IMR-90 (cell line): ENCODE measurements around the gene MLLT3. TPM values are rescaled to one million over a fixed set of nuclear protein-coding genes. Genes with fewer than 3 reads are reported as not detected.
A peak's percentile ranks its signal among the peaks of the same experiment; 100 is the strongest.

Source experiments
- ATAC-seq: fragments of 200-7000 bp; cut with Tn5 transposase; 2 replicates; pipeline ENCODE4 v1.9.1; 2020; ENCODE audit warnings: low read depth, mild to moderate bottlenecking, moderate library complexity
- BruUV-seq: library from RNA; stranded (reverse); fragments of 400-500 nt; replicated peaks from 2 replicates; lab custom pipeline; 2021; lab: Mats Ljungman, UMichigan
- CTCF ChIA-PET: fragments of 300-600 bp; formaldehyde crosslinking; extraction: SDS; loops from one replicate; lab custom pipeline; 2021; ENCODE audit warnings: antibody characterized with exemption; lab: Yijun Ruan, JAX
- POLR2A ChIA-PET: fragments of 300-600 bp; sonication (Branson Sonifier 250); formaldehyde crosslinking; loops from one replicate; lab custom pipeline; 2022; ENCODE audit warnings: antibody characterized with exemption; ENCODE audit not compliant: unreplicated experiment; lab: Charles Lee
- DNase-seq: peaks from one replicate; pipeline ENCODE4 v3.0.0; 2013
- H2AFZ ChIP-seq: replicated peaks from 2 replicates; pipeline ENCODE3; 2013; ENCODE audit warnings: low read length, mild to moderate bottlenecking; ENCODE audit not compliant: poor library complexity
- H2AK5ac ChIP-seq: 2 replicates; pipeline ENCODE4 v1.6.1; 2013; ENCODE audit warnings: low read depth, low read length, inconsistent platforms
- H2AK9ac ChIP-seq: replicated peaks from 2 replicates; pipeline ENCODE3; 2013; ENCODE audit warnings: mild to moderate bottlenecking, low read depth, low read length, moderate library complexity; ENCODE audit not compliant: poor library complexity
- H2BK120ac ChIP-seq: 2 replicates; pipeline ENCODE4 v1.6.1; 2013; ENCODE audit warnings: low read depth, low read length, inconsistent platforms
- H2BK15ac ChIP-seq: 3 replicates; pipeline ENCODE4 v1.6.1; 2013; ENCODE audit warnings: low read depth, low read length, inconsistent platforms
- H2BK20ac ChIP-seq: 2 replicates; pipeline ENCODE4 v1.6.1; 2013; ENCODE audit warnings: low read depth, mild to moderate bottlenecking, inconsistent platforms, low read length, moderate library complexity
- H2BK5ac ChIP-seq: 2 replicates; pipeline ENCODE4 v1.6.1; 2013; ENCODE audit warnings: mild to moderate bottlenecking, low read depth, low read length, inconsistent platforms; ENCODE audit not compliant: poor library complexity, severe bottlenecking
- H3K14ac ChIP-seq: replicated peaks from 2 replicates; pipeline ENCODE4 v1.6.1; 2013; ENCODE audit warnings: low read depth, low read length, inconsistent platforms
- H3K18ac ChIP-seq: 2 replicates; pipeline ENCODE4 v1.6.1; 2013; ENCODE audit warnings: low read depth, low read length, control low read depth
- H3K23ac ChIP-seq: 2 replicates; pipeline ENCODE4 v1.6.1; 2013; ENCODE audit warnings: low read depth, low read length, inconsistent platforms
- H3K27ac ChIP-seq: 2 replicates; pipeline ENCODE4 v1.5.1; 2013; ENCODE audit warnings: mild to moderate bottlenecking, control low read depth, low read length; ENCODE audit not compliant: insufficient read depth
- H3K27me3 ChIP-seq: 2 replicates; pipeline ENCODE4 v1.6.1; 2013; ENCODE audit warnings: low read length; ENCODE audit not compliant: control insufficient read depth, insufficient read depth
- H3K36me3 ChIP-seq: 2 replicates; pipeline ENCODE4 v1.6.1; 2013; ENCODE audit warnings: low read length, mixed read lengths; ENCODE audit not compliant: control insufficient read depth, insufficient read depth
- H3K4ac ChIP-seq: 2 replicates; pipeline ENCODE4 v1.6.1; 2013; ENCODE audit warnings: low read depth, low read length, inconsistent platforms
- H3K4me1 ChIP-seq: 2 replicates; pipeline ENCODE4 v1.6.1; 2013; ENCODE audit warnings: low read length, mixed read lengths; ENCODE audit not compliant: control insufficient read depth, insufficient read depth
- H3K4me2 ChIP-seq: 2 replicates; pipeline ENCODE4 v1.6.1; 2013; ENCODE audit warnings: low read depth, mild to moderate bottlenecking, control low read depth, low read length, moderate library complexity
- H3K4me3 ChIP-seq: 2 replicates; pipeline ENCODE4 v1.5.1; 2013; ENCODE audit warnings: low read depth, mild to moderate bottlenecking, control low read depth, low read length, moderate library complexity; ENCODE audit not compliant: insufficient read depth
- H3K56ac ChIP-seq: 2 replicates; pipeline ENCODE4 v1.6.1; 2013; ENCODE audit warnings: low read length, inconsistent platforms; ENCODE audit not compliant: insufficient read depth; ENCODE audit errors: extremely low read depth
- H3K79me1 ChIP-seq, 2 experiments: 2 replicates each; pipeline ENCODE4 v1.6.1; 2013; ENCODE audit warnings: low read length in 2 of 2, inconsistent platforms in 1 of 2, low read depth in 1 of 2
- H3K9ac ChIP-seq: 2 replicates; pipeline ENCODE4 v1.6.1; 2013; ENCODE audit warnings: low read depth, low read length, control low read depth
- H3K9me1 ChIP-seq: 2 replicates; pipeline ENCODE4 v1.6.1; 2013; ENCODE audit warnings: low read length, inconsistent platforms; ENCODE audit not compliant: insufficient read depth
- H3K9me3 ChIP-seq: 2 replicates; pipeline ENCODE4 v1.6.1; 2013; ENCODE audit warnings: low read length; ENCODE audit not compliant: control insufficient read depth, insufficient read depth
- H4K20me1 ChIP-seq: 2 replicates; pipeline ENCODE4 v1.6.1; 2013; ENCODE audit warnings: low read length, inconsistent platforms; ENCODE audit not compliant: insufficient read depth
- H4K5ac ChIP-seq: 2 replicates; pipeline ENCODE4 v1.6.1; 2013; ENCODE audit warnings: mild to moderate bottlenecking, low read depth, low read length, control low read depth
- H4K8ac ChIP-seq, 2 experiments: 2 replicates each; pipeline ENCODE4 v1.6.1; 2013; ENCODE audit warnings: low read depth in 2 of 2, low read length in 2 of 2, control low read depth in 1 of 2, inconsistent platforms in 1 of 2
- H4K91ac ChIP-seq: 2 replicates; pipeline ENCODE4 v1.6.1; 2013; ENCODE audit warnings: low read depth, low read length, inconsistent platforms; ENCODE audit not compliant: insufficient read depth
- CHD1 ChIP-seq: IDR thresholded peaks from 2 replicates; pipeline ENCODE4 v1.6.1; 2012; ENCODE audit warnings: low read depth, low read length, improper control_type of control experiment
- ELK1 ChIP-seq: fragments of 150-350 bp; IDR thresholded peaks from 2 replicates; pipeline ENCODE4 v1.6.1; 2016; ENCODE audit warnings: low read depth, mild to moderate bottlenecking, low read length, moderate library complexity, borderline replicate concordance
- POLR2A ChIP-seq: IDR thresholded peaks from 2 replicates; pipeline ENCODE4 v1.6.1; 2012; ENCODE audit warnings: mild to moderate bottlenecking, low read depth, low read length
- RFX5 ChIP-seq: IDR thresholded peaks from 2 replicates; pipeline ENCODE4 v1.8.0; 2012; ENCODE audit warnings: low read depth, mild to moderate bottlenecking, low read length, moderate library complexity
- SMC3 ChIP-seq: fragments of 150-350 bp; IDR thresholded peaks from 2 replicates; pipeline ENCODE4 v1.6.1; 2016; ENCODE audit warnings: low read depth, mild to moderate bottlenecking, antibody characterized with exemption, low read length, moderate library complexity
- WGBS, 2 experiments: methylation state at CpG; one replicate each; pipeline versions ENCODE4 v1.1.5 to v1.1.7; 2013; ENCODE audit warnings: missing lambda C conversion rate in 2 of 2; ENCODE audit not compliant: insufficient read length in 1 of 2; ENCODE audit errors: extremely low coverage in 2 of 2; 5-methylcytosine and 5-hydroxymethylcytosine counted together
- dilution Hi-C: fragments of 300-500 bp; cut with HindIII; formaldehyde crosslinking; loops from one replicate; pipeline ENCODE4 v1.14.3; 2018; ENCODE audit warnings: low sequenced_read_pairs; ENCODE audit not compliant: unreplicated experiment
- in situ Hi-C: fragments of 300-500 bp; cut with MboI; formaldehyde crosslinking; loops from 3 replicates; pipeline ENCODE4 v1.14.3; 2019; ENCODE audit warnings: low sequenced_read_pairs, inconsistent platforms, mixed read lengths
- intact Hi-C: fragments of 100-400 bp; cut with micrococcal nuclease; formaldehyde crosslinking; loops from 2 replicates; pipeline ENCODE4 v1.10.0; 2022
- polyA plus RNA-seq, 3 experiments: library from polyadenylated mRNA; depleted of rRNA; stranded (reverse); fragments of >200 nt; gene quantifications; 2 replicates each; pipeline ENCODE4 v1.2.3, GENCODE V29; 2012; ENCODE audit warnings: low replicate concordance in 1 of 3
- total RNA-seq: library from RNA; depleted of rRNA; stranded (reverse); fragments of >200 nt; gene quantifications from 2 replicates; pipeline ENCODE4 v1.2.3, GENCODE V29; 2012

MLLT3 gene
- total and polyA plus RNA-seq, 2 of the 4 experiments (the other 2 are of a cell fraction): 10.4 to 21.1 TPM

- CTCF ChIA-PET: no interaction called here
- H2BK120ac ChIP-seq: no peak overlapping the region
- ATAC-seq: peak; percentile 28
- no peak overlapping the region for H2AK9ac ChIP-seq
- peak overlapping the region; percentile 11; the same call in 1 of the 2 replicates for H3K4me2 ChIP-seq
- H3K9me1 ChIP-seq: 0 out of 2 replicates have a peak, but pooled peaks cover 3% of the 10 kb centered on the region
- no peak for TF ChIP-seq CHD1
- no peak for TF ChIP-seq ELK1
- TF ChIP-seq RFX5: no peak
- no peak for TF ChIP-seq POLR2A
- TF ChIP-seq SMC3: no peak
- no peak overlapping the region for H2BK5ac ChIP-seq
- peaks cover 20 to 31% of the 10 kb centered on the region in 2 experiments for H3K79me1 ChIP-seq
- no peaks in the 10 kb centered on the region for H3K9me3 ChIP-seq
- no peak overlapping the region for H3K14ac ChIP-seq
- intact Hi-C loops: no loop called here
- no peak overlapping the region for H3K23ac ChIP-seq
- no peak overlapping the region for H2AK5ac ChIP-seq
- H3K9ac ChIP-seq: no peak overlapping the region
- H3K4me3 ChIP-seq: no peak overlapping the region
- WGBS, 2 experiments: no CpG with 5 or more reads among the region's 1 CpG
- H2BK20ac ChIP-seq: no peak overlapping the region
- H2BK15ac ChIP-seq: no peak overlapping the region
- BruUV-seq: no TSS peak
- peak; percentile 52 for DNase-seq
- no peak overlapping the region for H4K91ac ChIP-seq
- H4K20me1 ChIP-seq: no peaks in the 10 kb centered on the region; the same call in 1 of the 2 replicates
- no peaks in the 10 kb centered on the region for H3K27me3 ChIP-seq
- H4K5ac ChIP-seq: no peak overlapping the region
- H2AFZ ChIP-seq: no peak overlapping the region
- H3K18ac ChIP-seq: no peak overlapping the region
- POLR2A ChIA-PET: no interaction called here
- H3K4me1 ChIP-seq: no peaks in the 10 kb centered on the region; the same call in 1 of the 2 replicates
- dilution Hi-C loops: no loop called here
- no peak overlapping the region for H4K8ac ChIP-seq
- H3K27ac ChIP-seq: no peak overlapping the region
- H3K4ac ChIP-seq: no peak overlapping the region
- in situ Hi-C loops: no loop called here
- no peak overlapping the region; the same call in 1 of the 2 replicates for H3K56ac ChIP-seq
- no peaks in the 10 kb centered on the region for H3K36me3 ChIP-seq
Measured at GRCh38 chr9:20592673-20593072, 29.6 kb downstream of the MLLT3 start.
